ENCODE measurements around the gene ZNF217. TPM values are rescaled to one million over a fixed set of nuclear protein-coding genes. Genes with fewer than 3 reads are reported as not detected.
"Not testable (repeated sequence)": the region's sequence is repeated elsewhere in the genome, so short reads cannot be mapped to it uniquely, and the experiment has no call there.

The ZNF217 gene
- total RNA-seq, 1 donor from 2014 or later, result 83.5 TPM

- intact Hi-C loops (cut with micrococcal nuclease), result loop anchor here (1.0 to 5.0 kb wide), 6 partner anchors 13 to 247 kb away; no protein-coding TSS in a partner anchor
These were observed 28.9 kb upstream of the ZNF217 start for GRCh38 chr20:53622247-53623133.

DNA sequence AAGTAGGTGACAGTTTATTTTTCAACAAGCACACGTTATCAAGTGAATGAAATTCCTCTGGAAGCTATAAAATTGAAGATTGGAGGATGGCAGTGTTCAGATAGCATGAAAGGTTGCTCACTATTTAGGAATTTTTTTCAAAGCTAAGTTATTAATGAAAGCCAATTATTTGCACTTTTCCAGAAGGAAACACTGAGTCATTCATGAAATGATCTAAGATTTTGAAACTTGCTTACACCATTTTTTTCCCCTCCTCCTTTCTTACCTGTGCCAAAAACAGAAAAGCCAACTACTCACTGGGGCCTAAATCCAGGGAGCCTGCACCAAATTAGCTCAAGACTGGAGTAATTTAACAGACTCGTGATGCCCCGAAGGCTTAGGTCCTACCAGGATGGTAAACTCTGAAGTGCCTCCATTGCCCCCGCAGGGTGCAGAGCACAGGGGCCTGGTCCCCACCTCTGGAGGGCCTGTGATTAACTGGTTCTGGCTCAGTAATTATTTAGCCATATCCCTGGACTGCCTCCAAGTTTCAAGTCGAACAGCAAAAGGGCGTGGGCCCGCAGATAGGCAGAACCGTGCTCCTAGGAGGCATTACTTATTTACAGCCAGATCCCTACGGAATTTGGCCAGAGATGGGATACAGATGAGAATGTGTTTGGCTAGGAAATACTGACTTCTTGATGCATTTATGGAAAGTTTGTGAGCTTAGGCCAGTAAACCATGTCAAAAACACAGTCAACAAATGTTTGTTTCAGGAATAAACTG is 28.0 kb upstream of the ZNF217 start:
- intact Hi-C loops (cut with micrococcal nuclease), result loop anchor here (5.0 kb wide), 2 partner anchors 39 to 41 kb away; no protein-coding TSS in a partner anchor

- intact Hi-C loops (cut with micrococcal nuclease), result not testable (repeated sequence)
These were observed 24.9 kb upstream of the ZNF217 start for GRCh38 chr20:53618490-53619000.

DNA sequence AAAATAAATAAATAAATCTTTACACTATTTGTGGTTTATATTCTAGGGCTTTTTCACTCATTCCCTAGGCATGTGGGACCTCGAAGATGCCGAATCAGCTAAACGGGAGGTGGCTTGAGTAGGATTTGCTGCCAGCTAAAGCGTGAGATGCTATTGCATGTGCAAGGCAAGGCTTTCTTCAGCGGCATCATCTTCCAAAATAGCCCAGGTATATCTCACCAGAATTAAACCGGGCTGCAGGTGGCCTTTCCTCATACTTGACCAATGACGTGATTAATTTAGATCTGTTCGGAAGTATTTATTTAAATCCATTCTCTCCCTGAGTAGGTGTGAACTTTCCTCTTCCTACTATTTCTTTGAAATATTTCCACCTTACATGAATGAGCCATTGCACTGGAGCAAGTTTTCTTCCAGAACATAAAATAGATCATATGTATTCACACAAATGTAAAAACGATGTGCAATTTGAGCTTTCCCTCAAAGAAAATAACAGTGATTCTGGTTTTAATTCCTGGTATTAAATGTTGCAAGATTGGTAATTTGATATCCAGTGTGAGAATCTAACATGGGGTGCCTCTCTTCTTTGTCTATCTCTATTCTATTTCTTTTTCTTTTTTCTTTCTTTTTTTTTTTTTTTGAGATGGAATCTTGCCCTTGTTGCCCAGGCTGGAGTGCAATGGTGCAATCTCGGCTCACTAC is 24.3 kb upstream of the ZNF217 start:
- intact Hi-C loops (cut with micrococcal nuclease), result no loop called here

- intact Hi-C loops (cut with micrococcal nuclease), result not testable (repeated sequence)
These were observed 22.9 kb upstream of the ZNF217 start for GRCh38 chr20:53616489-53616888.

GRCh38 chr20:53613748-53614147 is 20.1 kb upstream of the ZNF217 start:
- intact Hi-C loops (cut with micrococcal nuclease), result no loop called here

GRCh38 chr20:53612289-53612688 is 18.6 kb upstream of the ZNF217 start:
- intact Hi-C loops (cut with micrococcal nuclease), result not testable (repeated sequence)

GRCh38 chr20:53611449-53611894 is 17.8 kb upstream of the ZNF217 start:
- intact Hi-C loops (cut with micrococcal nuclease), result no loop called here

- intact Hi-C loops (cut with micrococcal nuclease), result loop anchor here (1.0 kb wide), 4 partner anchors 13 to 99 kb away; no protein-coding TSS in a partner anchor
These were observed 16.1 kb upstream of the ZNF217 start for GRCh38 chr20:53609491-53610445.

DNA sequence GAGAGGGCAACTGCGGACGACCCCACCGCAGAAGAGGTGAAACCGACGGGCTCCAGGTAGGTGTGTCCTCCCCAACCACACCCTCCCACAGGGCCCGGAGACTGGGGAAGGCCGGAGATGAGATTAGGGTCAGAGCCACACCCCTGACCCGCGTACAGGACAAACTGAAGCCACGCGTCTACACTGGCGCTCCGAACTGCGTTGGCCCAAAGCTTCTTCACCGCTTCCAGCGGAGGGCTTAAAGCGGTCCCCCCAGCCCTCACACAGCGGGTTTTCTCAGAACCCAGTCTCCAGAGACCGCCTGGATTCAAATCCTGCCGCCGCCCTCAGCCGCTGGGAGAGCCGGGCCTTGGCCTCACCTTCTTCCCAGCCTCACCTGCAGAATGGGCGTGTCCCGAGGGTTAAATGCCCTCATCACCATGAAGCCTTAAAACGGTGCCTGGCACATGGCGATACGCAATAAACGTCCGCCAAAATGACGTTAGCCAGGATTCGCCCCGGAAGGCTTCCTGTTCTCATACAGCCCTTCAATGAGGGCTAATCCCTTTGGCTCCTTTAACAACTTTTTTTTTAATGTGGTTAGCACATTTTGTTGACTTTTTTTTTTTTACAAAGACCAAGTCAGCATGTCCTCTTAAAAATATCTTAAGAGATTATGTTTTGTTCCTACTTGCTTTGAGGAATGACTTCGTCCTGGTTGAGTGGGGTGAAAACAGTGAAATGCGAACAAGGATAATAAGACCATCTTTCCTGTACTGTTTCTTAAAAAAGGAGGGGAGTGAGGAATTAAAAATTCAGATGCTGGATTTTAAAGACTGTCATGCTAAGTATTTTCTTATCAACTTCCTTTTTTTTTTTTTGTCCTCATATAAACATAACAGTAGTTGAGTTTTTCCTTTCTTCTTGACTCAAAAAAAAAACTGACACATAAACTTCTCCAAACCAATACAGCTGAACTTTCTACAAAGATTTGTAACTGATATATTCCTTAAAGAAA is 15.1 kb upstream of the ZNF217 start:
- intact Hi-C loops (cut with micrococcal nuclease), result loop anchor here (1.0 kb wide), 4 partner anchors 12 to 100 kb away; no protein-coding TSS in a partner anchor

DNA sequence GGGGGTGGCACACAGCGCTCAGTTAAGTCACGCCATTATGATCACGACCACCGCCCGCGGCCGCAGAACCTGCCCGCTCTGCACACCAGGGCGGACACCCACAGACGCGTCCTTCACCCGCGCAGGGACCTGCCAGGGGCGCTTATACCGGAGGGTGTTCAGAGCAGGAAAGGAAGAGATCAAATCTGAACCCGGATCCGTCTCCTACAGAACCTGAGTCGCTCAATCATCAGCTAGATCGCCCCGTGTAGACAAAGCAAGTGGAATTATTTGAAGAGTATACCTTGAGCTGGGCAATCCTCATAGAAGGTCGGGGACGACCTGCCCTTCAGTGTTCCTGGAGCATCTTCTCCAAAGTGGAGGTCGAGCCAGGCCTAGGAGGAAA is 14.4 kb upstream of the ZNF217 start:
- intact Hi-C loops (cut with micrococcal nuclease), result no loop called here

DNA sequence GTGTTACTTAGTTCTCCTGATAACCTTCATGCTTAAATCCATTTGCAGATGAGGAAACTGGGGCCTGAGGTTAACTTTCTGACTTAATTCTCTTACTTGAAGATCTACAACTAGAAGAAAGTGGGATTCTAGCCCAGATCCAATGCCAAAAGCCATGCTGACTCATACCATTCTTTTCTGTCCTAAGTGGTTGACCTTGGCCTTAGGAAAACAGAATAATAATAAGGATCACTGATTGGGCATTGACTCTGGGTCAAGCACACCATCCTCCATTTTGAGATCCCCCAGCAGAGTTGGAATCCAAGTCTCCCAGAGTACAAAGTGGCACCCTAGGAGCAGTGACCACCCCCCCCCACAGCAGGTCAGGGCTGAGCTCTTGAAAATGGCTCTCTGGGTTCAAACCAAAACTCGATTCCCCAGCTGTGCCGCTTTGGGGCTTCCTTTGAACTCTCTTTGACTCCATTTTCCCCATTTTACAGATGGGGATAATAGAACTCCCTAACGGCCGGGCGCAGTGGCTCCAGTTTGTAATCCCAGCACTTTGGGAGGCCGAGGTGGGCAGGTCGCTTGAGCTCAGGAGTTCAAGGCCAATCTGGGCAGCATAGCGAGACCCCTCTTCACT is 12.8 kb upstream of the ZNF217 start:
- intact Hi-C loops (cut with micrococcal nuclease), result no loop called here

DNA sequence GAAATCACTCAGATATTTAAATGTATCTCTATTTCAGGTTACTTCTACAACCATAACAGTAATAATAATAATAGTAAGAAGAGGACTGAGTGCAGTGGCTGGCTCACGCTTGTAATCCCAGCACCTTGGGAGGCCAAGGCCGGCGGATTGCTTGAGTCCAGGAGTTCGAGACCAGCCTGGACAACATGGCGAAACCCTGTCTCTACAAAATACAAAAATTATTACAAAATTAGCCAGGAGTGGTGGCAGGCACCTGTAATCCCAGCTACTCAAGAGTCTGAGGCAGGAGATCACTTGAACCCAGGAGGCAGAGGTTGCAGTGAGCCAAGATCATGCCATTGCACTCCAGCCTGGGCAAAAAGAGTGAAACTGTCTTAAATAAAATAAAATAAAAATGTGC is 11.8 kb upstream of the ZNF217 start:
- intact Hi-C loops (cut with micrococcal nuclease), result not testable (repeated sequence)

- intact Hi-C loops (cut with micrococcal nuclease), result not testable (repeated sequence)
These were observed 11.2 kb upstream of the ZNF217 start for GRCh38 chr20:53604846-53605245.

DNA sequence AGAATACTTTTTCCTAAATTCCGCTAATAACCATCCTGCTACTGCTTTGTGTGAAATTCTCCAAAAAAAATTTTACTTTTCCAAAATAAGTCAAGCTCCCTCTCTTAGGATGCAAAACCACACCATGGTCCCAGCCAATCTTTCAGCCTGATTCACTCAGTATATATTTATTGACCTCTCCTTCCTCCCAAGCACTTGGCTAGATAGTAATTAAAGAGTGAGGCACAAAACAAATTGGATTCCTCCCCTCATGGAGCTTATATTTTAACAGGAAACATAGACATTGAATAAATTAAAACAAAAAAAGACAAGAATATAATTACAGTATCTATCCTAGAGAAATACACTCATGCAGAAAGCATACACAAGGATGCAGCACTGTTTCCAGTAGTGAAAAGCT is 9.0 kb upstream of the ZNF217 start:
- intact Hi-C loops (cut with micrococcal nuclease), result no loop called here

- intact Hi-C loops (cut with micrococcal nuclease), result loop anchor here (10.0 kb wide), 1 partner anchor 605 kb away; the partner anchor contains the start of gene PFDN4
These were observed 6.4 kb upstream of the ZNF217 start for GRCh38 chr20:53599910-53600632.

DNA sequence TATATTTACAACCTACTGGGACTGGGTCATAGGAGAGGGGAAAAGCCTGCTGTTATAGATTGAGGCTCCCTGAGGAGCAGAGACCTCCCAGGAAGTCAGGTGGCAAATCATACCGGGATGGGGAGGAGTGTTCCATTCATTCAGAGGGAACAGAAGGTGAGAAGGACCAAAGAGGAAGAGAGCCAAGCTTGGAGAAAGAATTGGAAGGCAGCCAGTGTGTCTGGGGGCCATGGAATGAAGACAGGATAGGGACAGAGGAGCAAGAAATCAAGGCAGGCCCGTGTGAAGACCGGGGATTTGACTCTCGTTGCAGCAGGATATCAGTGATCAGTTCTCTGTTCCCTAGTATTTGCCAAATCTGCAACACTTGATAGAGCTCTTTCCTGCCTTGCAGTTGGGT is 5.7 kb upstream of the ZNF217 start:
- intact Hi-C loops (cut with micrococcal nuclease), result loop anchor here (10.0 kb wide), 1 partner anchor 605 kb away; the partner anchor contains the start of gene PFDN4

GRCh38 chr20:53599044-53599362 is 5.4 kb upstream of the ZNF217 start:
- intact Hi-C loops (cut with micrococcal nuclease), result loop anchor here (10.0 kb wide), 1 partner anchor 606 kb away; the partner anchor contains the start of gene PFDN4

All from T-helper 2 cell treated with Interferon-gamma antibody and Interleukin-4, amounts not matched to agents 100 ng/mL and 5 ng/mL, for 36 hours (primary cell).